Gastrocnemius medialis (tissue), 4 donors: ENCODE data around the gene TMEM33. TPM values are rescaled to one million over a fixed set of nuclear protein-coding genes. Genes with fewer than 3 reads are reported as not detected.

Experiments
- ATAC-seq, 2 donors: fragments of 150-250 bp; one replicate each; pipeline ENCODE4 v1.9.1; 2016
- DNase-seq, 2 donors: peaks; one replicate each; pipeline ENCODE4 v3.0.0-alpha.2; 2019
- H3K27ac ChIP-seq, 4 donors: fragments of 200-600 bp; sonication (generic); 1 replicate in 1 of 4; 2 replicates in 3 of 4; pipeline ENCODE4 v1.5.1; 2016 to 2018; ENCODE audit warnings: mild to moderate bottlenecking in 2 of 4, moderate library complexity in 1 of 4
- H3K27me3 ChIP-seq, 3 donors: fragments of 200-600 bp; sonication (generic) in 2 of 3; 1 replicate in 1 of 3; 2 replicates in 2 of 3; pipeline versions ENCODE4 v1.5.1 to v1.6.0; 2016 to 2019; ENCODE audit warnings: mild to moderate bottlenecking in 1 of 3, moderate library complexity in 1 of 3
- H3K36me3 ChIP-seq, 2 donors: fragments of 200-600 bp; sonication (generic) in 1 of 2; one replicate each; pipeline ENCODE4 v1.5.1; 2017 to 2018
- H3K4me1 ChIP-seq, 2 donors: fragments of 200-600 bp; sonication (generic) in 1 of 2; one replicate each; pipeline ENCODE4 v1.5.1; 2016 to 2017; ENCODE audit warnings: mild to moderate bottlenecking in 2 of 2
- H3K4me3 ChIP-seq, 4 donors: fragments of 200-600 bp; sonication (generic) in 3 of 4; 1 replicate in 1 of 4; 2 replicates in 3 of 4; pipeline ENCODE4 v1.5.1; 2016 to 2019; ENCODE audit warnings: mild to moderate bottlenecking in 2 of 4
- H3K9me3 ChIP-seq, 3 donors: fragments of 200-600 bp; sonication (generic) in 2 of 3; 1 replicate in 1 of 3; 2 replicates in 2 of 3; pipeline ENCODE4 v1.5.1; 2016 to 2019
- POLR2A ChIP-seq, 2 donors: fragments of 450-650 bp; IDR thresholded peaks; one replicate each; pipeline ENCODE4 v1.6.1; 2017; ENCODE audit warnings: antibody characterized with exemption in 2 of 2, mild to moderate bottlenecking in 2 of 2, moderate library complexity in 2 of 2
- in situ Hi-C, 4 donors: fragments of 200-750 bp; cut with MboI; loops; one replicate each; pipeline versions ENCODE4 v1.15.0 to v1.8.0; 2017; ENCODE audit warnings: low sequenced_read_pairs in 4 of 4
- intact Hi-C: fragments of 100-400 bp; cut with DNase I; formaldehyde crosslinking; loops from one replicate; pipeline ENCODE4 v1.15.1; 2023; ENCODE audit warnings: low total_unique reads
- total RNA-seq, 4 donors: library from RNA; depleted of rRNA; stranded (reverse); fragments of >200 nt; gene quantifications; one replicate each; pipeline versions ENCODE4 v1.1.0 to v1.2.3, GENCODE V29; 2016
- TF ChIP-seq, protein P1 (sequence below), 5 experiments: fragments of 450-650 bp in 3 of 5; fragments of 200-600 bp in 2 of 5; sonication (generic) in 2 of 5; IDR thresholded peaks in 4 of 5; conservative IDR thresholded peaks in 1 of 5; 1 replicate in 4 of 5; 2 replicates in 1 of 5; pipeline ENCODE4 v1.5.1; 2016 to 2019; ENCODE audit warnings: antibody characterized with exemption in 5 of 5, mild to moderate bottlenecking in 3 of 5, moderate library complexity in 3 of 5

Gene TMEM33
- total RNA-seq, 4 donors from 2014 or later = 20.6 to 29.3 (median 26.4) TPM

DNA sequence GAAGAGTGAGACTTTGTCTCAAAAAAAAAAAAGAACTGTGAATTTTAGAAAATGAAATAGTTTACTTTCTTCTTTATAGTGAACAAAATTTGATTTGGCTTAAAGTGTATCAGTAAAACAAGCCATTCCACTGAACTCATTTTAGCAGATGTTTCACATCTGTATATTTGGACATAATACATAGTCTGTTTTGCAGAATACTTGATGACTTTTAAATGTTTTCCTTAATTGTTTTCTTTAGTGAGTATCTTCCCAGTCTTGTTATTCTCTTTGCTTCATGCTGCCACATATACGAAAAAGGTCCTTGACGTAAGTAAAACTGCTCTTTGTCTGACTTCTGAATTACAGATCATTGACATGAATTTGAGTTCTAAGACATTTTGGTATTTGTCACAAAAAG is 8.3 kb downstream of the TMEM33 start:
- Histone ChIP-seq H3K36me3 (peaks cover 0 to 40% of the 10 kb centered on the region in 2 donors), H3K27me3 (no peaks in the 10 kb centered on the region), H3K27ac (no peak overlapping the region), H3K4me3 (no peak overlapping the region), H3K4me1 (peaks cover 10 to 19% of the 10 kb centered on the region in 2 donors), H3K9me3 (no peaks in the 10 kb centered on the region)
- in situ Hi-C loops = no loop called here
- DNase-seq (no peak), ATAC-seq (no peak)
- TF ChIP-seq, protein P1, sequence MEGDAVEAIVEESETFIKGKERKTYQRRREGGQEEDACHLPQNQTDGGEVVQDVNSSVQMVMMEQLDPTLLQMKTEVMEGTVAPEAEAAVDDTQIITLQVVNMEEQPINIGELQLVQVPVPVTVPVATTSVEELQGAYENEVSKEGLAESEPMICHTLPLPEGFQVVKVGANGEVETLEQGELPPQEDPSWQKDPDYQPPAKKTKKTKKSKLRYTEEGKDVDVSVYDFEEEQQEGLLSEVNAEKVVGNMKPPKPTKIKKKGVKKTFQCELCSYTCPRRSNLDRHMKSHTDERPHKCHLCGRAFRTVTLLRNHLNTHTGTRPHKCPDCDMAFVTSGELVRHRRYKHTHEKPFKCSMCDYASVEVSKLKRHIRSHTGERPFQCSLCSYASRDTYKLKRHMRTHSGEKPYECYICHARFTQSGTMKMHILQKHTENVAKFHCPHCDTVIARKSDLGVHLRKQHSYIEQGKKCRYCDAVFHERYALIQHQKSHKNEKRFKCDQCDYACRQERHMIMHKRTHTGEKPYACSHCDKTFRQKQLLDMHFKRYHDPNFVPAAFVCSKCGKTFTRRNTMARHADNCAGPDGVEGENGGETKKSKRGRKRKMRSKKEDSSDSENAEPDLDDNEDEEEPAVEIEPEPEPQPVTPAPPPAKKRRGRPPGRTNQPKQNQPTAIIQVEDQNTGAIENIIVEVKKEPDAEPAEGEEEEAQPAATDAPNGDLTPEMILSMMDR (IDR thresholded peaks at IDR 0.05 in 4 of 5, conservative IDR thresholded peaks at IDR 0.05 in 1 of 5) = no peak
- TF ChIP-seq POLR2A (IDR thresholded peaks at IDR 0.05) = no peak
- intact Hi-C loops = no loop called here

DNA sequence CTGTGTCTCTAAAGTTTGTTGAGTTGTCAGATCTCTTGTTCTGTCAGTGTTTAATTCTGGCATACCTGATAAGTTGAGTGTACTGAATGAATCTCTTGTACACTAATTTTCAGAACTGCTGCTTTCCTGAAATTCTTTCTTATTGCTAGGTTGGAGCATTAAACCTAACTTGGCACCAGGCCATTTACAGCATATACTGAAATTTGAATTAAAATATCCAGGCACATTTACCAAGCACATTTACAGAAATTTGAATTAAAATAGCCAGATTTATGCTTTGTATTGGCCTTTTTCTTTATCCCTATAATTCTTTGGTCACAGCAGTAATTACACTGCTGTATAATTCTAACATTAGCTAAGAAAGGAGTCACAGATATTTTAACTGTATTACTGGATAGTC is 8.9 kb downstream of the TMEM33 start:
- H3K4me1 ChIP-seq = peaks cover 10 to 16% of the 10 kb centered on the region in 2 donors
- H3K27ac ChIP-seq = no peak overlapping the region
- ATAC-seq = no peak
- DNase-seq = no peak
- in situ Hi-C loops = no loop called here
- intact Hi-C loops = no loop called here
- H3K36me3 ChIP-seq = peaks cover 0 to 40% of the 10 kb centered on the region in 2 donors
- H3K4me3 ChIP-seq = no peak overlapping the region
- no peaks in the 10 kb centered on the region for H3K27me3 ChIP-seq
- no peak for TF ChIP-seq POLR2A (IDR thresholded peaks at IDR 0.05)
- TF ChIP-seq, protein P1 (IDR thresholded peaks at IDR 0.05 in 4 of 5, conservative IDR thresholded peaks at IDR 0.05 in 1 of 5) = no peak
- H3K9me3 ChIP-seq = no peaks in the 10 kb centered on the region

DNA sequence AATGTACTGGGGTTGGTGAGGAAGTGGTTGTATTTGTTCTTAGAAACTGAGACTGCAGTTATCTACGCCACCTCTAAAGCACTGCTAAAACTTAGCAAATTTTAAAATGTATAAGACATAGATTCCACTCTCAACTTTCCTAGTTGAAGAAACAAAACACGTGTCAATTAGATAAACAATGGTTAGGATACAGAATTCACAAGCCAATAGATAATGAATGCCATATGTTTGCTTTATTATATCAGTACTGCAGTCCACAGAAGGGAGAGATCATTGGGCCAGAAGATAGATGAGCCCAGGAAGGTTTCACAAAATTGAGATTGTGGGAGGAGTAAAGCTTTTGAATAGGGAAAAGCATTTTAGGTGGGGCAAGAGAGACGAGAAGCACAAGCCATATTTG is 14.3 kb downstream of the TMEM33 start:
- Histone ChIP-seq H3K27me3 (no peaks in the 10 kb centered on the region), H3K4me3 (no peak overlapping the region), H3K9me3 (no peaks in the 10 kb centered on the region), H3K36me3 (peaks cover 0 to 70% of the 10 kb centered on the region in 2 donors), H3K27ac (no peak overlapping the region), H3K4me1 (peaks cover 5 to 8% of the 10 kb centered on the region in 2 donors)
- in situ Hi-C loops (no loop called here), intact Hi-C loops (no loop called here)
- ATAC-seq = no peak
- DNase-seq = no peak
- TF ChIP-seq, protein P1 (IDR thresholded peaks at IDR 0.05 in 4 of 5, conservative IDR thresholded peaks at IDR 0.05 in 1 of 5) = no peak
- no peak for TF ChIP-seq POLR2A (IDR thresholded peaks at IDR 0.05)

DNA sequence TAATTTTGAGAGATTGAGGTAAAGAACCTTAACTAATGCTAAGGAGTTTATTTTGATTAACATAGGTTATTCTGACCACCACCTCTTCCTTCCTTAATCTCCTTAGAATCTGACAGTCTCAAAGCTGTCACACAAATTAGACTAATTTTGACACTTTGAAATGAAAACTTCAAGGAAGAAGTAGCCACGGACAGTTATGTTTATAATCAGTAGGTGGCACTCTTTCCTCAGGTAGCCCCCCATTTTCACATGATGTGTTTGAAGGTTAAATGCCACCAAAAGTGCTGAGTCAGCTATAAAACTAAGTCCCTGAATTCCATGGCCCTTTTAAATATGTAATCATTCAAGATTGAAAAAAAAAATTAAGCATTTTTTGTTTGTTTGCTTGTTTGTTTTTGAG is 22.4 kb downstream of the TMEM33 start:
- intact Hi-C loops = no loop called here
- ATAC-seq = no peak
- no peaks in the 10 kb centered on the region for H3K4me1 ChIP-seq

More for the DNA sequence above, 22.4 kb downstream of the TMEM33 start:
- in situ Hi-C loops = loop anchor here in 1 of 4 donors (10.0 kb wide), 1 partner anchor 57 kb away; no protein-coding TSS in a partner anchor
- Histone ChIP-seq H3K27me3 (no peaks in the 10 kb centered on the region), H3K4me3 (no peak overlapping the region), H3K36me3 (peaks cover 0 to 19% of the 10 kb centered on the region in 2 donors), H3K9me3 (no peaks in the 10 kb centered on the region), H3K27ac (no peak overlapping the region)
- no peak for DNase-seq
- TF ChIP-seq POLR2A (IDR thresholded peaks at IDR 0.05) = no peak
- TF ChIP-seq, protein P1 (IDR thresholded peaks at IDR 0.05 in 4 of 5, conservative IDR thresholded peaks at IDR 0.05 in 1 of 5) = peak in 3 of 5 experiments; percentile 6 to 29 (median 10)
